ENCODE results near the gene CHRND.
A peak's percentile ranks its signal among the peaks of the same experiment; 100 is the strongest.

Gene CHRND

GRCh38 chr2:232543491-232543890, 17.5 kb downstream of the CHRND start:
- H3K4me3 ChIP-seq (ENCODE audit: low read depth, low read length) = no peak overlapping the region
- no peak for TF ChIP-seq CTCF (IDR thresholded peaks at IDR 0.05; ENCODE audit: low read depth, low read length)

GRCh38 chr2:232543928-232544631, 18.1 kb downstream of the CHRND start:
- no peak for TF ChIP-seq CTCF (IDR thresholded peaks at IDR 0.05; ENCODE audit: low read depth, low read length)
- no peak overlapping the region for H3K4me3 ChIP-seq (ENCODE audit: low read depth, low read length)

- TF ChIP-seq CTCF (IDR thresholded peaks at IDR 0.05; ENCODE audit: low read depth, low read length) = no peak
- no peak overlapping the region for H3K4me3 ChIP-seq (ENCODE audit: low read depth, low read length)
Measured at GRCh38 chr2:232544674-232545073, 18.7 kb downstream of the CHRND start.

GRCh38 chr2:232545511-232546375, 19.8 kb downstream of the CHRND start:
- no peak for TF ChIP-seq CTCF (IDR thresholded peaks at IDR 0.05; ENCODE audit: low read depth, low read length)
- no peak overlapping the region for H3K4me3 ChIP-seq (ENCODE audit: low read depth, low read length)

GRCh38 chr2:232547991-232548390, 22.0 kb downstream of the CHRND start:
- no peak overlapping the region for H3K4me3 ChIP-seq (ENCODE audit: low read depth, low read length)
- TF ChIP-seq CTCF (IDR thresholded peaks at IDR 0.05; ENCODE audit: low read depth, low read length) = no peak

- TF ChIP-seq CTCF (IDR thresholded peaks at IDR 0.05; ENCODE audit: low read depth, low read length) = no peak
- H3K4me3 ChIP-seq (ENCODE audit: low read depth, low read length) = peak overlapping the region; percentile 87
Measured at GRCh38 chr2:232549655-232550353, 23.8 kb downstream of the CHRND start.
